Common myeloid progenitor, CD34-positive (primary cell): Measurements from ENCODE around the gene BTG2.

Experiments
- CTCF ChIA-PET: fragments of 350-600 bp; sonication (Branson Sonifier 250); formaldehyde crosslinking; loops from one replicate; lab custom pipeline; 2021; ENCODE audit warnings: antibody characterized with exemption; lab: Charles Lee
- POLR2A ChIA-PET: fragments of 350-600 bp; sonication (Branson Sonifier 250); formaldehyde crosslinking; loops from one replicate; lab custom pipeline; 2021; ENCODE audit warnings: antibody characterized with exemption; lab: Charles Lee
- DNase-seq, 3 donors: peaks; one replicate each; pipeline versions ENCODE4 v3.0.0 to v3.0.0-alpha.2; 2013
- H3K27ac ChIP-seq, 2 experiments: 1 replicate in 1 of 2; 2 replicates in 1 of 2; pipeline ENCODE4 v1.7.0; 2013; ENCODE audit warnings: inconsistent platforms in 2 of 2, low read length in 2 of 2, mild to moderate bottlenecking in 2 of 2, low read depth in 1 of 2, moderate library complexity in 1 of 2; ENCODE audit not compliant: severe bottlenecking in 2 of 2, insufficient read depth in 1 of 2, poor library complexity in 1 of 2
- H3K27me3 ChIP-seq, 5 experiments: replicated peaks in 2 of 5; 1 replicate in 3 of 5; 2 replicates in 2 of 5; pipeline versions ENCODE4 v1.6.1 to v1.7.0; 2013; ENCODE audit warnings: low read length in 4 of 5, mild to moderate bottlenecking in 2 of 5, moderate library complexity in 2 of 5, inconsistent platforms in 1 of 5; ENCODE audit not compliant: insufficient read depth in 5 of 5, control insufficient read depth in 4 of 5
- H3K36me3 ChIP-seq, 4 experiments: 1 replicate in 2 of 4; 2 replicates in 2 of 4; pipeline versions ENCODE4 v1.6.1 to v1.7.0; 2013; ENCODE audit warnings: low read length in 3 of 4, control low read depth in 1 of 4, mild to moderate bottlenecking in 1 of 4; ENCODE audit not compliant: control insufficient read depth in 4 of 4, insufficient read depth in 4 of 4
- H3K4me1 ChIP-seq, 4 experiments: 1 replicate in 3 of 4; 2 replicates in 1 of 4; pipeline versions ENCODE4 v1.6.1 to v1.7.1; 2013; ENCODE audit warnings: low read length in 3 of 4, mild to moderate bottlenecking in 3 of 4, control low read depth in 1 of 4, inconsistent platforms in 1 of 4, moderate library complexity in 1 of 4; ENCODE audit not compliant: control insufficient read depth in 4 of 4, insufficient read depth in 4 of 4; ENCODE audit errors: control extremely low read depth in 1 of 4
- H3K4me3 ChIP-seq, 7 experiments: 1 replicate in 4 of 7; 2 replicates in 3 of 7; pipeline versions ENCODE4 v1.5.1 to v1.7.0; 2013; ENCODE audit warnings: mild to moderate bottlenecking in 7 of 7, low read length in 6 of 7, moderate library complexity in 6 of 7, inconsistent platforms in 2 of 7, low read depth in 2 of 7, control low read depth in 1 of 7; ENCODE audit not compliant: insufficient read depth in 4 of 7, control insufficient read depth in 1 of 7; ENCODE audit errors: extremely low read depth in 1 of 7
- H3K9me3 ChIP-seq, 5 experiments: 1 replicate in 4 of 5; 2 replicates in 1 of 5; pipeline versions ENCODE4 v1.6.1 to v1.7.1; 2013; ENCODE audit warnings: low read length in 4 of 5, mild to moderate bottlenecking in 2 of 5, inconsistent platforms in 1 of 5, low read depth in 1 of 5, moderate library complexity in 1 of 5; ENCODE audit not compliant: control insufficient read depth in 4 of 5, insufficient read depth in 2 of 5; ENCODE audit errors: control extremely low read depth in 1 of 5
- WGBS: methylation state at CpG from one replicate; pipeline ENCODE4 v1.1.5; 2013; ENCODE audit not compliant: insufficient coverage; 5-methylcytosine and 5-hydroxymethylcytosine counted together

Gene BTG2

GRCh38 chr1:203267347-203267846 lies 37.9 kb upstream of the BTG2 start:
- CTCF ChIA-PET, result interaction anchor here (0.6 to 13.3 kb wide), 46 partner anchors 12 to 434 kb away, joined by 3 to 322 read pairs (median 5); partner anchors contain the start of genes BTG2, PPFIA4 and PRELP
- no peaks in the 10 kb centered on the region for H3K27me3 ChIP-seq
- peak overlapping the region in 1 of 2 experiments; percentile 43 for H3K27ac ChIP-seq
- peak; percentile 85 to 92 (median 89) for DNase-seq
- peak overlapping the region; percentile 41 to 82 (median 72) for H3K4me3 ChIP-seq
- POLR2A ChIA-PET, result interaction anchor here (0.6 to 1.5 kb wide), 5 partner anchors 20 to 232 kb away, joined by 3 to 4 read pairs (median 3); no protein-coding TSS in a partner anchor
- H3K9me3 ChIP-seq, result no peaks in the 10 kb centered on the region
- WGBS, result under 1% methylated on average over 20 of the region's 20 CpGs
- H3K4me1 ChIP-seq, result peaks cover 0 to 28% (median 20%) of the 10 kb centered on the region in 4 experiments
- no peaks in the 10 kb centered on the region for H3K36me3 ChIP-seq

- ChIA-PET POLR2A (interaction anchor here (0.6 to 1.5 kb wide), 6 partner anchors 19 to 233 kb away, joined by 3 to 4 read pairs (median 4); no protein-coding TSS in a partner anchor), CTCF (interaction anchor here (0.6 to 13.3 kb wide), 45 partner anchors 12 to 433 kb away, joined by 3 to 322 read pairs (median 5); partner anchors contain the start of genes BTG2, PPFIA4 and PRELP)
- H3K27me3 ChIP-seq, result no peaks in the 10 kb centered on the region
- WGBS, result 94% methylated on average over 9 of the region's 15 CpGs
- no peaks in the 10 kb centered on the region for H3K36me3 ChIP-seq
- H3K27ac ChIP-seq, result no peak overlapping the region
- peaks cover 0 to 30% (median 21%) of the 10 kb centered on the region in 4 experiments for H3K4me1 ChIP-seq
- H3K9me3 ChIP-seq, result no peaks in the 10 kb centered on the region
- H3K4me3 ChIP-seq, result peak overlapping the region in 4 of 7 experiments; percentile 67 to 82 (median 76)
- no peak for DNase-seq
These were observed 37.4 kb upstream of the BTG2 start for GRCh38 chr1:203267912-203268311.

GRCh38 chr1:203268901-203269653 lies 36.2 kb upstream of the BTG2 start:
- no peak overlapping the region for H3K4me3 ChIP-seq
- H3K27ac ChIP-seq, result no peak overlapping the region
- no peaks in the 10 kb centered on the region for H3K27me3 ChIP-seq
- no peaks in the 10 kb centered on the region for H3K36me3 ChIP-seq
- DNase-seq, result peak; percentile 87 to 93 (median 91)
- peaks cover 2 to 41% (median 33%) of the 10 kb centered on the region in 4 experiments for H3K4me1 ChIP-seq
- 8% methylated on average over 4 of the region's 5 CpGs for WGBS
- POLR2A ChIA-PET, result interaction anchor here (0.9 to 1.0 kb wide), 2 partner anchors 40 to 57 kb away, joined by 3 read pairs; no protein-coding TSS in a partner anchor
- no peaks in the 10 kb centered on the region for H3K9me3 ChIP-seq
- CTCF ChIA-PET, result interaction anchor here (0.6 to 13.3 kb wide), 30 partner anchors 14 to 393 kb away, joined by 3 to 322 read pairs (median 6); partner anchors contain the start of genes ADORA1, BTG2 and MYBPH

GRCh38 chr1:203269654-203270020 lies 35.7 kb upstream of the BTG2 start:
- no peaks in the 10 kb centered on the region for H3K36me3 ChIP-seq
- peaks cover 2 to 46% (median 38%) of the 10 kb centered on the region in 4 experiments for H3K4me1 ChIP-seq
- no peaks in the 10 kb centered on the region for H3K9me3 ChIP-seq
- ChIA-PET CTCF (interaction anchor here (0.6 to 13.3 kb wide), 24 partner anchors 14 to 392 kb away, joined by 3 to 322 read pairs (median 6); partner anchors contain the start of genes ADORA1, BTG2 and MYBPH), POLR2A (interaction anchor here (0.9 to 1.0 kb wide), 3 partner anchors 40 to 57 kb away, joined by 3 read pairs; no protein-coding TSS in a partner anchor)
- H3K27me3 ChIP-seq, result no peaks in the 10 kb centered on the region
- H3K27ac ChIP-seq, result no peak overlapping the region
- 80% methylated on average over 4 of the region's 5 CpGs for WGBS
- no peak overlapping the region for H3K4me3 ChIP-seq
- no peak for DNase-seq

- Histone ChIP-seq H3K9me3 (no peaks in the 10 kb centered on the region), H3K36me3 (no peaks in the 10 kb centered on the region), H3K4me3 (no peak overlapping the region), H3K27ac (no peak overlapping the region), H3K4me1 (peaks cover 4 to 46% (median 39%) of the 10 kb centered on the region in 4 experiments), H3K27me3 (no peaks in the 10 kb centered on the region)
- POLR2A ChIA-PET, result interaction anchor here (0.9 to 5.2 kb wide), 3 partner anchors 37 to 57 kb away, joined by 3 to 44 read pairs (median 3); partner anchors contain the start of gene BTG2
- DNase-seq, result no peak
- CTCF ChIA-PET, result interaction anchor here (0.7 to 13.3 kb wide), 18 partner anchors 13 to 272 kb away, joined by 3 to 322 read pairs (median 6); partner anchors contain the start of genes ADORA1, BTG2 and MYBPH
- WGBS, result 93% methylated on average over 3 of the region's 4 CpGs
These were observed 34.9 kb upstream of the BTG2 start for GRCh38 chr1:203270448-203270847.

GRCh38 chr1:203271018-203271743 lies 34.1 kb upstream of the BTG2 start:
- peaks cover 4 to 46% (median 39%) of the 10 kb centered on the region in 4 experiments for H3K4me1 ChIP-seq
- DNase-seq, result peak; percentile 76 to 90 (median 88)
- no peaks in the 10 kb centered on the region for H3K36me3 ChIP-seq
- 92% methylated on average over 2 of the region's 8 CpGs for WGBS
- H3K9me3 ChIP-seq, result no peaks in the 10 kb centered on the region
- H3K4me3 ChIP-seq, result peak overlapping the region in 1 of 7 experiments; percentile 35
- CTCF ChIA-PET, result interaction anchor here (0.7 to 13.3 kb wide), 15 partner anchors 13 to 272 kb away, joined by 3 to 322 read pairs (median 11); partner anchors contain the start of genes BTG2 and MYBPH
- H3K27ac ChIP-seq, result no peak overlapping the region
- POLR2A ChIA-PET, result interaction anchor here (1.0 to 5.2 kb wide), 2 partner anchors 37 to 56 kb away, joined by 3 to 44 read pairs; partner anchors contain the start of gene BTG2
- H3K27me3 ChIP-seq, result no peaks in the 10 kb centered on the region
